ENCODE data around the gene NALF2. TPM values are rescaled to one million over a fixed set of nuclear protein-coding genes. Genes with fewer than 3 reads are reported as not detected.

Gene NALF2
- total and polyA plus RNA-seq, 7 donors: under 0.01 to 0.54 (median 0.23) TPM; not detected in 2

- WGBS, 2 donors: 25 to 59% methylated on average over 3 of the region's 3 CpGs
- TF ChIP-seq EP300 (IDR thresholded peaks at IDR 0.05): no peak
- TF ChIP-seq CTCF (IDR thresholded peaks at IDR 0.05): no peak
- no peak for TF ChIP-seq POLR2AphosphoS5 (IDR thresholded peaks at IDR 0.05)
- no peak for TF ChIP-seq POLR2A (IDR thresholded peaks at IDR 0.05)
- intact Hi-C loops (cut with DNase I): no loop called here
- Histone ChIP-seq H3K27ac (no peak overlapping the region), H3K36me3 (no peaks in the 10 kb centered on the region), H3K27me3 (peaks cover 0 to 2% (median 0%) of the 10 kb centered on the region in 3 donors), H3K9me3 (no peaks in the 10 kb centered on the region), H3K4me3 (no peak overlapping the region), H3K4me1 (no peaks in the 10 kb centered on the region)
- no peak for DNase-seq
These were observed 39.4 kb downstream of the NALF2 start for GRCh38 chrX:69543572-69543971.

GRCh38 chrX:69546417-69546816 lies 42.3 kb downstream of the NALF2 start:
- TF ChIP-seq EP300 (IDR thresholded peaks at IDR 0.05) (no peak), POLR2AphosphoS5 (IDR thresholded peaks at IDR 0.05) (no peak), CTCF (IDR thresholded peaks at IDR 0.05) (no peak), POLR2A (IDR thresholded peaks at IDR 0.05) (no peak)
- no peak overlapping the region for H3K4me3 ChIP-seq
- no peaks in the 10 kb centered on the region for H3K27me3 ChIP-seq
- H3K4me1 ChIP-seq: no peaks in the 10 kb centered on the region
- WGBS, 2 donors: 21 to 76% methylated on average over 8 of the region's 8 CpGs
- no peaks in the 10 kb centered on the region for H3K9me3 ChIP-seq
- H3K36me3 ChIP-seq: no peaks in the 10 kb centered on the region
- H3K27ac ChIP-seq: no peak overlapping the region
- intact Hi-C loops (cut with DNase I): no loop called here
- DNase-seq: no peak

- no peak for DNase-seq
- no peak overlapping the region for H3K4me3 ChIP-seq
- no peaks in the 10 kb centered on the region for H3K4me1 ChIP-seq
- WGBS, 2 donors: 95 to 96% methylated on average over 5 of the region's 5 CpGs
- TF ChIP-seq EP300 (IDR thresholded peaks at IDR 0.05) (no peak), POLR2A (IDR thresholded peaks at IDR 0.05) (no peak), CTCF (IDR thresholded peaks at IDR 0.05) (no peak), POLR2AphosphoS5 (IDR thresholded peaks at IDR 0.05) (no peak)
- H3K36me3 ChIP-seq: no peaks in the 10 kb centered on the region
- no peak overlapping the region for H3K27ac ChIP-seq
- no peaks in the 10 kb centered on the region for H3K27me3 ChIP-seq
- intact Hi-C loops (cut with DNase I): no loop called here
- H3K9me3 ChIP-seq: no peaks in the 10 kb centered on the region
These were observed 42.9 kb downstream of the NALF2 start for GRCh38 chrX:69546978-69547377.

GRCh38 chrX:69551421-69552009 lies 47.4 kb downstream of the NALF2 start:
- H3K4me3 ChIP-seq: no peak overlapping the region
- intact Hi-C loops (cut with DNase I): no loop called here
- no peaks in the 10 kb centered on the region for H3K4me1 ChIP-seq
- H3K36me3 ChIP-seq: no peaks in the 10 kb centered on the region
- H3K27me3 ChIP-seq: no peaks in the 10 kb centered on the region
- no peaks in the 10 kb centered on the region for H3K9me3 ChIP-seq
- TF ChIP-seq POLR2A (IDR thresholded peaks at IDR 0.05) (no peak), POLR2AphosphoS5 (IDR thresholded peaks at IDR 0.05) (no peak), CTCF (IDR thresholded peaks at IDR 0.05) (no peak), EP300 (IDR thresholded peaks at IDR 0.05) (no peak)
- H3K27ac ChIP-seq: no peak overlapping the region
- WGBS, 2 donors: 74 to 79% methylated on average over 7 of the region's 7 CpGs
- no peak for DNase-seq

GRCh38 chrX:69552512-69552911 lies 48.4 kb downstream of the NALF2 start:
- Histone ChIP-seq H3K36me3 (no peaks in the 10 kb centered on the region), H3K27me3 (no peaks in the 10 kb centered on the region), H3K4me1 (no peaks in the 10 kb centered on the region), H3K27ac (no peak overlapping the region), H3K9me3 (no peaks in the 10 kb centered on the region), H3K4me3 (no peak overlapping the region)
- intact Hi-C loops (cut with DNase I): no loop called here
- DNase-seq: no peak
- TF ChIP-seq POLR2A (IDR thresholded peaks at IDR 0.05): no peak
- no peak for TF ChIP-seq CTCF (IDR thresholded peaks at IDR 0.05)
- no peak for TF ChIP-seq EP300 (IDR thresholded peaks at IDR 0.05)
- no peak for TF ChIP-seq POLR2AphosphoS5 (IDR thresholded peaks at IDR 0.05)
- WGBS, 2 donors: 88 to 89% methylated on average over 4 of the region's 4 CpGs
